Pulmonary artery endothelial cell (primary cell): ENCODE results near the gene UBR4. TPM values are rescaled to one million over a fixed set of nuclear protein-coding genes. Genes with fewer than 3 reads are reported as not detected.

Experiments used
- DNase-seq: peaks from one replicate; pipeline ENCODE4 v3.0.0-alpha.2; 2011; ENCODE audit warnings: low read depth, low spot score
- total RNA-seq: library from RNA; depleted of rRNA; stranded (reverse); fragments of >200 nt; gene quantifications from 2 replicates; pipeline ENCODE4 v1.2.3, GENCODE V29; 2014

The UBR4 gene
- total RNA-seq, 1 donor from 2014 or later = 78.5 TPM

DNA sequence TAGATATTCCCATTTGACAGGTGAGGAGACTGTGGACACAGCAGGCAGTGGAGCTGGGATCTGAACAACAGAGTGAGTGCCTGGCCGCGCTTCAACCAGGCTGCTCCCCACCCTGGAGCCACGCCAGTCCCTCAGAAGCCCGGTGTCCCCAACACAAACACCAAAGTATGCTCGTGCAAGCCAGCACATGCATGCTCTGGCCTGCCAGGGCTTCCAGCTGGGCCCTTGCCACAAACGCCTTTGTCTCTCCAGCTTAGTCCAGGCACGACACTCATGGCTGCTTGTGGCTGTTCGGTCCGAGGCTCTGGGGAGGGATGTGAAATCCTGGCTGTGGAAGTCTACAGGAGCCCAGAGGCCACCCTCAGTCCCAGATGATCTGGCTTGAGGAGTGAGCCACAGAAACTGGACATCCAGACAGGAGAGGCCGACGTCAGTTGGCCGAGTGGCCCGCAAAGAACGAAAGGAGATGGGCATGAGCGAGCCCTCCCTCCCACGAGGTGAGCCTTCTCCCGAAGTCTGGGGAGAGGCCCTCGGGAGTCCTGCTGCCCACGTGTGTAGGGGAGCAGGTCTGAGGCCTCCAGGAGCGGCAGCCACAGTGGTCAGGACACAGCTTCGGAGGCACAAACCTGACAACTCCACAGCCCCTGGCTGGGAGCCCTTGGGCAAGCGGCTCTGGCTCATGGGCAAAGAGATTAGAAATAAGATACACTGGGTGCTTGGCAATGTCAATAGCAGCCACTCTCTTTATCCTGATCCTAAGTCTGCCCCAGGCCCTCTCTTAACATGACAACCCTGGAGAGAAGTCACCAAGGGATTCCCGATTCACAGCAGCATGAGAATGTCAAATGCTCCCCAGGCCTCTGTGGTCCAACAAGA is 136.5 kb downstream of the UBR4 start:
- no peak for DNase-seq

- no peak for DNase-seq
Measured at GRCh38 chr1:19072285-19072981, 137.6 kb downstream of the UBR4 start.

DNA sequence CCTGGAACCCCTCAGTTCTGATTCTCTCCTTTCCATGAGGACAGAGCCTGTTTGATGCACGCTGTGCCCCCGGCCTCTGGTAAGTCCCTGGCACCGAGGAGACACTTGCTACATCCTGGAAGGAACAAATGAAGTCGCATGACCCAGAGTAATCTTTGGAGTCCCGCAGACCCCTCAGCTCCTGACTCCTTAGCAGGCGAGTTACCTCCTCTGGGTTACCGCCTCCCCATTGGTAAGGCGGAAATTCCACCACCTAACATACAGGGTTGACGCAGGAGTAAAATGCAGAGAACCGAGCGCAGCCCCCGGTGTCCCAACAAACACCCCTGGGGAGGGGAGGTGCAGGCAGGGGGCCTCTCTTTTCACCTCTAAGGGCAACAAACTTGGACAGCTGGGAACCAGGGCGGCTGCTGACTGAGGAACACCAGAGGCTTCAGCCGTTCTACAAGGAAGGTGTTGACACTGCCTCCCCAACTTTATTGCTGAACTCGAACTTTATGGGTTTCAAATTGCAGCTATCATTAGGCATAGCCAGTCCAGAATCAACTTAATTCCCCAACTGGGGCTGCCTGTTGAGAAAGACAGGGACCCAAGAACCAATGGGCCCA is 138.3 kb downstream of the UBR4 start:
- no peak for DNase-seq

DNA sequence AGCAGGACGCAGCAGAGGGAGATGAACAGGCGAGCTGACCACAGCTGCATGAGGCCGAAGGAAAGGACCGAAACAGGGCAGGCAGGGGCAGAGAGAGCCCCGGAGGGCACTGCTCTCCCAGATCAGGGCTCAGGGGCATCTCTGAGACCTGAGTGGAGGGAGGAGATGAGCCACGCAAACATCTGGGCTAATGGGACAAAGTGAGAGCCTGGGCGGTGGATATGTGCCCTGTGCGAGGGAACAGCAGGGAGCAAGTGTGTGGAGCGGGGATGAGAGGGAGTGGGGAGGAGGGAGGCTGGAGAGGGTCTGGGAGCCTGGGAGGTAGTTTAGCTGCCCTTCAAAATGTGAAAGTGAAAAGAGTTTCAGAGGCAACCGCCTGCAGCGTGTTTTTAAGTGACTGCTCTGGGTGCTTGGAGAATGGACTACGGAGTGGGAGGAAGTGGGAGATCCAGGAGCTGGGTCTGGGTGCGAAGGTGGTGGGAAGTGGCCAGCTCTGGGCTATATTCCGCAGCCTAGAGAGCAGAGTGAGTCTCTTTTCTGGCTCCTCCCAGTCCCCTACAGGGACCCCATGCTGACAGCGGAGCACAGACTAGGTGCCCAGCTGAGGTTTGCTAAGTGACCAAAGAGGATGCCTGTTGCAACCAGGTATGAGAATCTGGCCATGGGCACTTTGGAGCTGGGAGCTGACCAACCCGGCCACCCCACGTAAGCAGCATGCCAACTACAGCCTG is 139.0 kb downstream of the UBR4 start:
- no peak for DNase-seq

DNA sequence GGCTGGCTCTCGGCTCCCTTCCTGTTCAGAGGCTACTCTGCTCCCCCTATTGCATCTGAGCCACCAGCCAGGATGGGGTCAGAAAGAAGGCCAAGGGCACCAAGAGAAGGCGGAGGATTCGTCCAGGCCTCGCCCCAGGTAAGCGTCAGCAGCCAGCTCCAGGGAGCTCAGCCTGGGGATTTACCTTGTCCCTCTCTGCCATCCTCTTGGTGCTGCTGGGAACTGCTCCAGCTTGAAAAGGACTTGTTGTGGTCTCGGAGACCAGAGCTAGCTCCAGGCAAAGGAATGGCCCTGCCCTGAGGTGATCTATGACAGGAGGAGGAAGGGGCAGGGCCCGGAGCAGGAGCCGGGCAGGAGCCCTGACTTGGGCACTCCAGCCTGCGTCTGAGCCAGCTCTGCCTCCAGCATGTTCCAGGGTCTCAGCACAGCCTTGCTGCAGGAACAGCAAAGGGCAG is 139.8 kb downstream of the UBR4 start:
- DNase-seq = no peak

GRCh38 chr1:19068639-19069276 is 141.3 kb downstream of the UBR4 start:
- no peak for DNase-seq

- no peak for DNase-seq
Measured at GRCh38 chr1:19067912-19068638, 142.0 kb downstream of the UBR4 start.

DNA sequence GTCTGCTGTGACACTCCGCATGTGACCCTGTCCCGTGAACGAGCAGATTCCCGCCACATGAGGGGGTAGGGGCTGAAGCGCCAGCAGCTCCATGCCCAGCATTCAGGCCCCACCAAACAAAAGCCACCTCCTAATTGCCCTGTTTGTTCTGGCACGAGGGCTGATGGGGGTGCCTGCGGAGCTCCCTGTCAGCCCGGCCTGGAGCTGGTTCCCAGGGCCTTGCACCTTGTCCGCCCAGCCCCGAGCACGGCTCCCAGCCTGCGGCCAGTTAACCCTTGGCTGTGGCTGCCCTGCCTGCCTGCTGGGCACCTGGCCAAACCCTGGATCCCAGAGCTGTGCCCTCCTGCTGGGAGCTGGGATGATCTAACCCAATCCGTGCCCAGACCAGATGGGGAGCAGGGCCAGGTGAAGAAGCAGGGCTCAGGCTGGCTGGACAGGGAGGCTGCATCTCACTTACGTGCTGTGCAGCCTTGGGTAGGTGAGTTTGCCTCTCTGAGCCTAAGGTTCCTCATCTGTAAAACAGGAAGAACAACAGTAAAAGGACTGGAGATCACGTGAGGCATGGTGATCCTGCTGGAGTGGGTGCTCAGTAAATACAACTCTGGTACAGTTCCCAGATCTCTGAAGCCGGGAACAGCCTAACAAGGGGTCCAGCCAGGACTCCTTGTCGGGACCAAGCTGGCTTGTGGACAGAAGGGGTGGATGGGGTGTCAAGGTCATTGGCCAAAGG is 142.7 kb downstream of the UBR4 start:
- no peak for DNase-seq

DNA sequence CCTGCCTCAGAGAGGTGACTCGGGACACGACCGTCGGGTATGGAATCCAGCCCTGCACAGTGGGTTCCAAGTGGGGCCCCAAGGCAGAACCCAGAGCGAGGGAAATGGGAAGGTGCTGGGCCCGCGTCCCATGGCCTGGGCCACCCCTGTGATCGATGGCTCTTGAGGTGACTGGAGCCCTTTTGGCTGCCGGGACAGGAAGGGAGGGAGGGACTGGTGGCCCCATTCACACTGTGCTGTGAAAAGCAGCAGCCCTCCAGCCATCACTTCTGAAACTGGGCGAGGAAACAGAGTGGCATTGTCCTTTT is 143.2 kb downstream of the UBR4 start:
- DNase-seq = no peak

DNA sequence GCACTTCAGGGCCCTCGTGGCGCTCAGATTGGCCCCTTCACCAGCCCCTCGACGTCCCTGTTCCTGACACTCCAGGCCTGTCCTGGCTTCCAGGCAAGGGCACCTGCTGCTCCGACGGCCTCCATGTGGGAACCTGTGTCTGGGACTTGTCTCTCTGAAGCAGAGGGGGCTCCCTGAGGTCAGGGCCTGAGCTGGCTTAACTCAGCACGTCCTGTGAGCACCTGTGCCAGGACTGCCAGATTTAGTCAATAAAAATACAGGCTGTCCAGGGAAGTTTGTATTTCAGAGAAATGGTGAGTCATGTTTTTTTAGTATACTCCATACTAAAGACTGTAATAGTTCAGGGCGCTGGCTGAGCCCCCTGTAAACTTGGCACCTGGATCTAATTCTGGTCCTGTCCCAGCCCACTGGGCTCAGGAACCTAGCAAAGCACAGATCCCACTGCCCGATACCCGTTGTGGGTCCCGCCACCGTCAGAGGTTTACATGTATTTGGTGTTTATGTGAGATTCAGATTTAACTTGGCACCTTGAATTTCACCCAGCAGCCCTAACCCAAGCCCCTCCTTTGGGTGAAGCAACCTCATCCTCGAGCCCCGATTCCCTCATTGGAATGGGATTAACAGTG is 143.7 kb downstream of the UBR4 start:
- DNase-seq = no peak

GRCh38 chr1:19065526-19066247 is 144.4 kb downstream of the UBR4 start:
- no peak for DNase-seq

- DNase-seq = no peak
Measured at GRCh38 chr1:19064906-19065450, 145.1 kb downstream of the UBR4 start.

GRCh38 chr1:19063122-19063521 is 146.9 kb downstream of the UBR4 start:
- no peak for DNase-seq

DNA sequence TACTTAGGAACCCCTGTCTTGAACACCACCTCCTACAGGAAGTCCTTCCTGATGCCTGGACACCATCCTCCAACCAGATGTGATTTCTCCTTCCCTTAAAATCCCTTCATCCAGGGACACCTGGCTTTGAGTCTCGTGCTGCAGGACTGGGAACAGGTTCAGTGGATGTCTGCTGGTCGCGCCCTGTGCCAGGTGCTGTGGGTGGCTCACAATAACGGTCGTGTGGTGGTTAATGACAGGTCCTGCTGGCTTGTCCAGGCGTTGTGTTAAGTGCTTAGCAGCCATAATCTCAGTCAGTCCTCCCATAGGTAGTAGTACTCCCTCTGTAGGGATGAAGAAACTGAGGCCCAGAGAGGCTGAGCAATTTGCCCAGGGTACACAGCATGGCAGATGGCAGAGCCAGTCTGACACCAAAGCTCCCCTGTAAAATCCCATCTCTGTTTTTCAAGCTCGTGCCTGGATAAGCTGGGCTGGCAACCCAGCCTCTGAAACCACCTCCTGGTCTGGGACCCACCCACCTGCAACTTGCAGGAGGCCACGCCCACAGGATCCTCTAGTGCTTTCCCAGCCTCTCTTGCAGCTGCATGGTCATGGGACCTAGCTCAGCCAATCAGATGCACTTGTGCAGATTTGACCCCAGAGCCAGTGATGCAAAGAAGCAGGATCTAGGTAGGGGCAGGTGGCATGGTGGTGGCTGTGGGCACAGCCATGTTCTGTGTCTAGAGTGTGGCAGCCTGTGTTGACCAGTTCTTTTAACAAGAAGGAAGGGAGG is 147.6 kb downstream of the UBR4 start:
- DNase-seq = no peak

DNA sequence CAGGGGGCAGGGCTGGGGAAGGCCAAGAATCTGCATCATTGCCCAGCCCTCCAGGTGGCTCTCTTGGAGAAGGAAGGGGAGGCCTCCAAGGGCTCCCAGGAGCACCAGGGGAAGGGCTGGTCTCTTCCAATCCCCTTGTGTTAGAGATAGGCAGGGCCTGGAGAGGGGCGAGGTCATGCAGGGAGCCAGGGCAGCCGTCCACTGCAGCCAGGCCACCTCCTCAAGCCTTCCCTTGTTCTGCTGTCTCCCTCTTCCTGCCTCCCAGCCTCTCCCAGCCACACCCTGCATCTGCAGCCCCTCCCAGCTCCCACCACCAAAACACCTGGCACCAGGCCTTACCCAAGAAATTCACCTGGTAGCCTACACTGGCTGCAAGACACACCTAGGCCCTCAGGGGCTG is 148.3 kb downstream of the UBR4 start:
- DNase-seq = no peak

- DNase-seq = no peak
Measured at GRCh38 chr1:19061343-19061742, 148.7 kb downstream of the UBR4 start.

- no peak for DNase-seq
Measured at GRCh38 chr1:19059773-19060172, 150.3 kb downstream of the UBR4 start.

- DNase-seq = no peak
Measured at GRCh38 chr1:19058476-19058797, 151.6 kb downstream of the UBR4 start.
